Fibroblast of skin of abdomen (primary cell): ENCODE measurements around the gene HIVEP3.

Experiments used
- DNase-seq: peaks from one replicate; pipeline ENCODE4 v3.0.0-alpha.2; 2013

The HIVEP3 gene

GRCh38 chr1:41783189-41783639 is 135.5 kb downstream of the HIVEP3 start:
- DNase-seq = peak; percentile 87

GRCh38 chr1:41780916-41781315 is 137.8 kb downstream of the HIVEP3 start:
- DNase-seq = no peak

DNA sequence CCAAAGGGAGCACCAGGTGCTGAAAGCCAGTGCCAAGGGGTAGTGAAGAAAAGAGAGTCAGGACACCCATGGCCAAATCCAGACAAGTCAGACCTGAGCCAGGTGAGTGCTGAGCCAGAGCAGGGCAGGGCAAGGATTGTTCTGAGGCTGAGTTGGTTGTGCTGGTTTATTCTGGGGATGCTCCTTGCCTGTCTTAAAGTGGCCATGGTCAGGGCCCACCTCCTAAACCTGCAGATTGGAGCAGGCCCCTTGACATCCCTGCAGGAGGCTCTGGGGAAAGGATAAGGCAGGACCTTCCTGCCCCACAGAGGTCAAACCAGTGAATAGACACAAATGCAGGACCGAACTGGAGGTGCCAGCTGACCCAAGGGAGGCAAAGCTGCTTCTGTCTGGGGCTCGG is 138.4 kb downstream of the HIVEP3 start:
- no peak for DNase-seq

DNA sequence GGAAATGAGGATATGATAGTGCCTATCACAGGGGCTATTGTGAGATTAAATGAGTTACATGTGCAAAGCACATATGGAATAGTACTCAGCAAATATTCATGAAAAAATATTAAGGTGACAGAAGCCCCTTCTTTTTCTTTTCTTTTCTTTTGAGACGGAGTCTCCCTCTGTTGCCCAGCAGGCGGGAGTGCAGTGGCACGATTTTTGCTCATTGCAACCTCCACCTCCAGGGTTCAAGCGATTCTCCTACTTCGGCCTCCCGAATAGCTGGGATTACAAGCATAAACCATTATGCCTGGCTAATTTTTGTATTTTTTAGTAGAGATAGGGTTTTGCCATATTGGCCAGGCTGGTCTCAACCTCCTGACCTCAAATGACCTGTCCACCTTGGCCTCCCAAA is 139.4 kb downstream of the HIVEP3 start:
- no peak for DNase-seq

DNA sequence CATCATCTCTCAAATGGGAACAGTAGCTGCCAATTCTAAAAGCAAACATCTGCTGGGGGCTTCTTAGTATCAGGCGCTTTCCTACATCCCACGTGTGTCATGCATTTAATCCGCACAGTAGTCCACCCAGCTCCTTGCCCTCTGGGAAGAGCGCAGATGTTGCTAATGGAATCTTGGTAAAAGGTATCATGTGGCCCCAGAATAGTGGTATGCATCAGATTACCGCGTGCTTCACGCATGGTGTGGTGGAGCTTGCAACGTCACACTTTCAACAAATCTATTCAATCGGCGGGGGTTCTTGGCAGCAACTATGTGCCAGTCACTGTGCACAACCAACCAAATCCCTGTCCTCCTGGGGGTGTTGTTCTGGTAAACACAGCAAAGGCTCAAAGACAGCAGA is 141.0 kb downstream of the HIVEP3 start:
- no peak for DNase-seq

- no peak for DNase-seq
Observed at GRCh38 chr1:41776891-41777441, 141.8 kb downstream of the HIVEP3 start.

DNA sequence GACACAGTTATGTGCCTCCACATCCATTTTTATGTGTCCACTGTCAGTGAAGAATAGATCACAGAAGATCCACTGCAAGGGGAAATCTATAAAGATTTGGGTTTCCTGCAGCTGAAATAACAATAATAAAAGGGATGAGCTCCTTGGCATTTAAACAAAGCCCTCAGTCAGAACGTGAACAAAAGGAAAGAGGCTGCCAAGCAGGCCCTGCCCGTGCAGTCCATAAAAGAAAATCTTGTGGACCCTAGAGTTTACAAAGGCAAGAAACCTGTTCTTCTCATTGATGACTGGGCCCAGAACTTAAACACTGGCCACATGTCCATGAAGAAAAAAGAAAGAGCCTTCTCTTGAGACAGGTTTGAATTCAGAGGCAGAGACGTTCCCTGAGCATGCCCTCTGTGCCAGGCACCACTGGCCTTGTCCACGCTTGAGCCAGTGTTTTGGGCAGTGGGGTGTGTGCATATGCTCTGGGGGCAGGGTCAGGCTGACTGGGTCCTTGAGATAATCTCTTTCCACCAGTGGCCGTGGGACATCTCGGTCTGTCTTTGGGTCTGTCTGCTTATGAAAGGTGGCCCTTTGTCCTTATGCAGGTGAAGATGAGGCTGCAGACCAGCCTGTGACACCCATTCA is 142.7 kb downstream of the HIVEP3 start:
- no peak for DNase-seq

- DNase-seq = peak; percentile 53
Observed at GRCh38 chr1:41774471-41774990, 144.2 kb downstream of the HIVEP3 start.

DNA sequence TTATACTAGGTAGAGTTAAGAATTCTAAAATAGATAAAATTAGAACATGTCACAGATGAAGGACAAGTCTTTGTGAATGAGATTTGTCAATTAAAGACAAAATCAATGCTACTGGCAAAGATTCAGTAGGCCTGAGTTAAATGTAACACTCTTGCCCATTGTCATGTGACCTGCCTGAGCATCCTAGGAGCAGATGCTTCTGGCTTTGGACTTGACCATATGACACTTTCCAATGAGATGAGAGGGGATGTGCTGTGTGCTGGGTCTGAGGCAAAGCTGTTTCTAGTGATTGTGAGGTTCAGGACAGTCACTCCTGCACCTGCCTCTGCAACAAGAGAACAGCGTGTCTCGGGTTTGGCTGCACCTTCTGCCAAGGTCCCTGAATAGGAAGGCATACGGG is 144.9 kb downstream of the HIVEP3 start:
- no peak for DNase-seq

DNA sequence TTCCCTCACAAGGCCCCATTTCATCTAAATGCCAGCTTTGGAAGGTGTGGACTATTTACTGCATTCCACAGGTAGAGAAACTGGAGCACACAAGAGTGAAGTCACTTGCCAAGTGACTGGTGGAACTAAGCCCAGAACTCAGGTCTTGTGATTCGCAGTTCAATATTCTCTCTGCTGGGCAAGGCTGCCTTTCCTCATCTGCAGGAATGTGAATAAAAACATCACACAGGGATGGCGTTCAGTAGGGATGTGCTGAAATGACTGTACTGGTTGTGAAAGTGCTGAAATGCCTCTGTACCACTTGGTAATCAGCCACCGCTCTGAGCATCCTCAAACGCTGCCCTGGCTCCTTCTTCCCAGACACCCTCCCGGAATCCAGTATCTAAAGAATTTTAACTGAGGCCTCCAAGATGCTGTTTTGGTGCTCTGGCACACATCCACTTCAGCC is 145.6 kb downstream of the HIVEP3 start:
- peak; percentile 93 for DNase-seq

DNA sequence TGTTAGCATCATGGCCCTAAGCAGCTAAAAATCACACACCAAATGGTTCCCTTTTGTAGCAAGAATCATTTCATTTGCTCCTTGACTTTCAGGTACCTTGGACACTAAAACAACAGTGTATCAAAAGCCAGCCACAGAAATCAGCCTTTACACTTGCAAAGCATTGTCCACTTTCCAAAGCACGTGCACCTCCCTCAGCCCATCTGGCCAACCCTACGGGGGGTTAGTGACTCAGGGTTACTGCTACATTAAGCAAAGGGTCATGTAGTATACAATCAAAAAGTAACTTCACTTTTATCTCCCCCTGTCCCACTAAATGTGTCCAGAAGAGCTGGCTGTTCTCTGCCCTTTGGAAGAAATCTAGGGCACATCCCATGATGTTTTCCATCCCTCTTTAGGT is 149.7 kb downstream of the HIVEP3 start:
- DNase-seq = no peak

GRCh38 chr1:41768583-41768982 is 150.1 kb downstream of the HIVEP3 start:
- no peak for DNase-seq

GRCh38 chr1:41767534-41768525 is 150.9 kb downstream of the HIVEP3 start:
- DNase-seq = no peak

- DNase-seq = peak; percentile 64
Observed at GRCh38 chr1:41766546-41766945, 152.2 kb downstream of the HIVEP3 start.

GRCh38 chr1:41766041-41766440 is 152.7 kb downstream of the HIVEP3 start:
- DNase-seq = no peak

DNA sequence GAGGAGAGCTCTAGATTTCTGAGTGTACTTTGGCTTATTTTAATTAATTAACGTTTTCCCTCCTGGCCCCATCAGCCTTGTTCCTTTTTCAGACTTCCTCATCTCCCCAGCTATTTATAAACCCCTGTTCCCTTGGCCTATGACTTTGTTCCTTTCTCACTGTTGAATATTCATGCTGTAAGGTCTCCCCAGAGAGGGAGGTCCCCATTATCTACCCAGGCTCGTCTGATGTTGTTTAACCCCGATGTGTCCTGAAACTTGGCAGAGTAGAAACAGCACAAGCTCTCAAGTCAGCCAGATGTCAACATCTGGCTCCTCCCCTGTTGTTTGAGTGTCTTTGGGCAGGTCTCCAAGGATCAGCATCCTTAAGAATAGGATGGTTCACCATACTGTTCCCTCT is 153.6 kb downstream of the HIVEP3 start:
- no peak for DNase-seq

GRCh38 chr1:41764656-41765055 is 154.1 kb downstream of the HIVEP3 start:
- DNase-seq = no peak

GRCh38 chr1:41762777-41763176 is 155.9 kb downstream of the HIVEP3 start:
- DNase-seq = no peak

DNA sequence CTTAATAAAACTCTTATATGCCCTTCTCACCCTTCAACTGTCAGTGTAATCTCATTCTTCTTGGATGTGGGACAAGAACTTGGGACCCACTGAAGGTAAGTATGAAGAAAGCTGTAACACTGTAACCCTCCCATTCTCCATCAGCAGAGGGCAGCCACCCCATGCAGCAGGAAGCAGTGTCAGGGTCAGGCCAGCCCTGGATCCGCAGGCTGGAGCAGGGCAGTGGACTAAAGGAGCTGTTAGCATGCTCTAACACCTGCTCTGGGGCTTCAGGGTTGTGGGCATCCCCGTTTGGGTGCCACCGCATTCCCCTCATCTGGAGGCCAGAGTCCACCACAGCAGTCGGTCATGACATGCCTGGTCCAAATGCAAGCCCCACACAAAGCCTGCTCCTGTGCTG is 156.5 kb downstream of the HIVEP3 start:
- no peak for DNase-seq

DNA sequence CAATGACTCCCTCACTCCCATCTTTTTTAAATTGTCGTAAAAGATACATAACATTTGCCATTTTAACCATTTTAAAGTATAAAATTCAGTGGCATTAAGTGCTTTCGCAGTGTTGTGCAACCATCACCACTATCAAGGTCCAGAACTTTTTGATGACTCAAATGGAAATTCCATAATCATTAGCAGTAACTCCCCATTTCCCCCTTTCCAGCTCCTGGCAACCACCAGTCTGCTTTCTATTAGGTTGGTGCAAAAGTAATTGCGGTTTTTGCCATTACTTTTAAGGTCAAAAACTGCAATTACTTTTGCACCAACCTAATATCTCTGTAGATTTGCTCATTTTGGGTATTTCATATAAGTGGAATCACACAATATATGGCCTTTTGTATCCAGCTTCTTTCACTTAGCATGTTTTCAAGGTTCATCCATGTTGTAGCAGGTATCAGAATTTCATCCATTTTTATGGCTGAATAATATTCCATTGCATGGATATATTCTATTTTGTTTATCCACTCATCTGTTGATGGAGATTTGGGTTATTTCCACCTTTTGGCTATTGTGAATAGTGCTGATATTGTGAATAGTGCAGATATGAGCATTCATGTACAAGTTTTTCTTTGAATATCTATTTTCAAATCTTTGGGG is 159.7 kb downstream of the HIVEP3 start:
- DNase-seq = peak; percentile 94

GRCh38 chr1:41758500-41758899 is 160.2 kb downstream of the HIVEP3 start:
- DNase-seq = peak; percentile 83

GRCh38 chr1:41754540-41754939 is 164.2 kb downstream of the HIVEP3 start:
- DNase-seq = no peak
